NCI-H2227 treated with DMSO at 0.1 percent for 48 hours (cell line): Measurements from ENCODE around the gene FAM81B.

Experiments
- DNase-seq: peaks from one replicate; lab custom pipeline; 2025; lab: John Stamatoyannopoulos, UW

The FAM81B gene

DNA sequence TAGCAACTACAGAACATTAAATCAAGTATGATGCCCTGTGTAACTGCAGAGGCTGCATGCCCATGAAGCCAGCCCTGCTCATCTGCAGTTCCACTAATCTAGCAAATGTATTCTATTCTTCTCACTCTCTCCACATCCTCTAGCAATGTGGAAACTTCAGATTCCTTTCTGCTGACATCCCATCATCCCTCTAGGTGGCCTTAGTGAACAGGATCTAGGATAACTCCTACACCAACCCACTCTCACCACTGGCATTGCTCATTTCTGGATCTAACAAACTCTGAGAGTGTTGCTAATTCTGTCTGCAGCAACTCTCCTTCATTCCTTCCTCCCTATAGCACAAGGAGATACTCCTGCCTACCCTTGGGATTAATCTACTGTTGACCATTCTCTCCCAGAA lies 80.8 kb downstream of the FAM81B start:
- no peak for DNase-seq

DNA sequence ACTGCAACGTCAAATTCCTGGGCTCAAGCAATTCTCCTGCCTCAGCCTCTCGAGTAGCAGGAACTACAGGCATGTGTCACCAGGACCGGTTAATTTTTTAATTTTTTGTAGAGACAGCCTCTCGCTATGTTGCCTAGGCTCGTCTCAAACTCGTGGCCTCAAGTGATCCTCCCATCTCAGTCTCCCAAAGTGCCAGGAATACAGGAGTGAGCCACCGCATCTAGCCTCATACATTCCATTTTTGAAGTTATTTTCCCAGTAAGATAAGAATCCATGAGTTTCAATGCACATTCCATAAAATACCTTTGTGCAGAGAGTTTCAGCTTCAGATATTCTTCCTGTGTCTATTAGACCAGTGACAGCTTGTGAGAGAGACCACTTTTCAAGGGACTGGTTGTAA lies 93.3 kb downstream of the FAM81B start:
- no peak for DNase-seq

DNA sequence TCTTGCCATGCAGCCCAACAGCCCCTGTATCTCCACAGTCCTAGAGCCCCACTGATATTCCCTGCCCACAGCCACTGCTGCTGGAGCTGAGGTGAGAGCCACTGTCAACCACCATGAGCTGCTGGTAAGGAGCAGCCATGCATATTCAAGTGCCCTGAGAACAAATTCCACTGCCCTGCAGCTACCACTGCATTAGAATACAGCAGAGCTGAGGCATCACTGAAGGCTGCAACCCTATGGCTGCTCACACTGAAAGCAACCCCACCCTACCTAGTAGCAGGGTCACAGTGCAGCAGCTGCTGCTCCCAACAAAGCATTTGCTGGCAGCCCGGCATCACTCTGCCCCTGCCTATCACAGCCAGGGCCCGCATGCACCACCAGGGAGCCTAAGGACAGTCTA lies 95.0 kb downstream of the FAM81B start:
- DNase-seq: no peak

DNA sequence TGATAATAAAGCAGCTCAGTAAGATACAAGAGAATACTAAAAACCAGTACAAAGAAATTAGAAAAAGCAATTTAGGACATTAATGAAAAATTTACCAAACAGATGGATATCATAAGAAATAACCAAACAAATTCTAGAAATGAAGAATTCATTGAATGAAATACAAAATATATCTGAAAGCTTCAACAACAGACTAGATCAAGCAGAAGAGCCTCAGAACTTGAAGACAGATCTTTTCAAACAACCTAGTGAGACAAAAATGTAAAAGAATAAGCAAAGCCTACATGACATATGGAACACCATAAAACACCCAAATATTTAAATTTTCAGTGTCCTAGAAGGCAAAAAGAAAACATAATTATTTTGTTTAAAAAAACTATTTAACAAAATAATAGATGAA lies 96.7 kb downstream of the FAM81B start:
- no peak for DNase-seq
